NCI-H510A treated with DMSO at 0.1 percent for 48 hours (cell line): ENCODE data around the gene ARHGAP1.
"Not testable (repeated sequence)": the region's sequence is repeated elsewhere in the genome, so short reads cannot be mapped to it uniquely, and the experiment has no call there.

Experiments
- DNase-seq: peaks from one replicate; lab custom pipeline; 2025; lab: John Stamatoyannopoulos, UW

Gene ARHGAP1

DNA sequence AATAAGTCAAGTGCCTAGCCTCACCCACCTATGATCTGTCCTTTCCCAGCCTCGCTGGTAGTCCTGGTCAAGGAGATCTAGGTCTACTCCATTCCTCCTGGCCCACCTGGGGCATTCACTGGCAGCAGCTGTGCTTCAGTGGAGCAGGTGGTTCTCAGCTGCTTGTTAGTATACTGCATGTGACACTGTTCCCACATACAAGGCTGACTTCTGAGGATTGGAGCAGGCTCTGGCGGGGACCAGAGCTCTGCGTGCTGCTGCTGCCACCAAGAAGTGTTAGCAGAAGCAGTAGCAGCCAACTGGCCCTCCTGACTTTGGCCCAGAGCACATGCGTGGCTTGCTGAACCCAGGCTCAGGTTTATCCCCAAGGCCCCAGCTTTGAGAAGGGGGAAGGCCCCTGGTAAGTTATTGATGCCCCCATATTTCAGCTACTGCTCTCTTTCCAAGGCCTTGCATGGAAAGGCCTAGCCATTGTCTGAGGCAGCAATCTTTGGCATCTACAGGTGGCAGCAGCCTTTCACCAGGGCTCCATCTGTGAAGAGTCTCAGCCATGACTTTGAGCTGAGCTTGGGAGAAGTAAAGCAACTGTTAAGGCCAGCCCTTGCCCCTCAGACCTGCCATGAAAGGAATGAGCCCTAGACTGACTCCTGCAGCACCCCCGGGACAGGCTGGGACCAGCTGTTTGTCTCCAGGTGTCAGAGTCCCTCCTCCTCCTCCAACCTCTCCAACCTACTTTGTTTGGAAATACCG lies 26.5 kb downstream of the ARHGAP1 start:
- no peak for DNase-seq

DNA sequence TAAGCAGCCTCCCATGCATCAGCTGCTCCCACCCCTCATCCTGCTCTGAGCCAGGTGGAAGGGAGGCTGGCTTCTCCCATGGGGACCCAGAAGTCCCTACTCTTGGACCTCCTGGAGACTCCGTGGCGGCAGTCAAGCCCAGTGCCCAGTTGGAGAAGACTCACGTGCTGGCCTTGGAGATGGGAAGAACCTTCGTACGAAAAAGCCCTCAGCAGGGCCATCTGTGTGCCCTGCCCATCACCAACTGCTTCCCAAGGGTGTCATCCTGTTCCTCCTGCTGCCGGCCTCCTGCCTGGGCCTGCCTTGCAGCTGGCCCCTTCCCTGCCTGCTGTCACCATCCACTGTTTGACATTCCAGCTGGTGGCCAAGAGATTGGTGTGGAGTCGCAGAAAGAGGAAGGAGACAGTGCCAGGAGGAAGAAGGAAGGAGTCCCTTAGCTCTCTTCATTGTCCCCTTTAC lies 28.0 kb downstream of the ARHGAP1 start:
- no peak for DNase-seq

DNA sequence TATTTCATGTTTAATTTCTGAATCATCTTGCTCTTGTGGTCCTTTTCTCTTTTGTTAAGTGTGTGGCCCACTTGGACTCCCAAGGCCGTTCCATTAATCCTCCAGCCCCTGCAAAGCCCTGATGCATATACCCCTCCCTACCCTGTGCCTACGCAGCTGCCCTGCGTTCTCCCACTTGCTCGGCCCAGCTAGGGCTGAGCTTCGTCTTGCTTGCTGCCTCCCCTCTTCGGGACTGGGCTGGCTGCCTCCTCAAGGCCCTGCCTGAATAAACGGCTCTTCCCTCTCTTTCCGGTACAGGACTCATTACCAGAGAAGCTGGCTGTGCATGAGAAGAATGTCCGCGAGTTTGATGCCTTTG lies 28.5 kb downstream of the ARHGAP1 start:
- DNase-seq = no peak

DNA sequence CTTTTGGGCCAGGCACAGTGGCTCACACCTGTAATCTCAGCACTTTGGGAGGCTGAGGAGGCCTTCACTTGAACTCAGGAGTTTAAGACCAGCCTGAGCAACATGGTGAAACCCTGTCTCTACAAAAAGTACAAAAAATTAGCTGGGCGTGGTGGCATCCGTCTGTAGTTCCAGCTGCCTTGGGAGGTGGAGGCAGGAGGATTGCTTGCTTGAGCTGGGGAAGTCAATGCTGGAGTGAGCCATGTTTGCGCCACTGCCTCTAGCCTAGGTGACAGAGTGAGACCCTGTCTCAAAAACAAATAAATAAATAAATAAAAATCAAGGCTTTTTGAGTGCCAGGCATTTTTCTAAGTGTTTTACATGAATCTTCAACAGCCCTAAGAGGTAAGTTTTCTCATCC lies 29.9 kb downstream of the ARHGAP1 start:
- DNase-seq = not testable (repeated sequence)

DNA sequence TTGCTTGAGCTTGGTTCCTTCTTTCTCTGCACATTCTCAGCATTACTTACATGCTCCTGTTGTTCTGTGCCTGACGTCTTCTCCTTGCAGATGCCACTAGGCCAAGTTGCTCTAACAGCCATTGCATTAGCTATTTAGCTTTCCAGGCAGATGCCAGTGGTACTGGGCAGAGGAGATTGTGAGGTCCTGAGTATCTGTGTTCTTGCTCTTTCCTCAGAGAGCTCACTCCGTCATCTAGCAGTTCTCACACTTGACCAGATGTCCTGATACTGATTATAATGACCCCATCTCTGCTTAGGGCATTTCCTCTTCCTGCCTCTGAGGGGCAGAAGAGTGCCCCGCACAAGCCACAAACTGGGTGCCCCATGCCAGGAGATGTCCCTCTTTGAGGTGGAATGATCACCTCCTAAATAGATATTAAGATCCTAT lies 30.7 kb downstream of the ARHGAP1 start:
- no peak for DNase-seq

DNA sequence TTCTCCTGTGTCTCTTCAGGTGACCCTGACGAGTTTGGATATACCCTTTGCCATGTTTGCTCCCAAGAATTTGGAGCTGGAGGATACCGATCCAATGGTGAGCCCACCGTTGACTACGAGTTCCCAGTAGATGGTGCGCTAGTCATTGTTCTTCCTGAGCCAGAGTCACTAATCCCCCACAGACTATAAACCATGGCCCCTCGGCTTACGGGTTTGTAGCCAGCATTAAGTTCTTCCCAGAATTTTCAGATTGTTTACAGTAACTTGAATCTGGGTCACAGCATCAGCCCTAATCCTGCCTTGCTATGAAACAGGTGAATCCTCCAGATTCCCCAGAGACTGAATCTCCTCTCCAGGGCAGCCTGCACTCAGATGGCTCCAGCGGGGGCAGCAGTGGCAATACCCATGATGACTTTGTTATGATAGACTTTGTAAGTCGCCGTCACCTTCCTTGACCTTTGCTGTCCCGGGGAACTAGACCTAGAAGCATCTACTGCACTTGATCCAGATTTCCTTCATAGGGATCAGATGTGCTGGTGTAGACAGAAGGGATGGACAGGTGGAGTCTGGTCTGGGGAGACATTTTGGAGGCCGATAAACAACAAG lies 31.8 kb downstream of the ARHGAP1 start:
- no peak for DNase-seq

DNA sequence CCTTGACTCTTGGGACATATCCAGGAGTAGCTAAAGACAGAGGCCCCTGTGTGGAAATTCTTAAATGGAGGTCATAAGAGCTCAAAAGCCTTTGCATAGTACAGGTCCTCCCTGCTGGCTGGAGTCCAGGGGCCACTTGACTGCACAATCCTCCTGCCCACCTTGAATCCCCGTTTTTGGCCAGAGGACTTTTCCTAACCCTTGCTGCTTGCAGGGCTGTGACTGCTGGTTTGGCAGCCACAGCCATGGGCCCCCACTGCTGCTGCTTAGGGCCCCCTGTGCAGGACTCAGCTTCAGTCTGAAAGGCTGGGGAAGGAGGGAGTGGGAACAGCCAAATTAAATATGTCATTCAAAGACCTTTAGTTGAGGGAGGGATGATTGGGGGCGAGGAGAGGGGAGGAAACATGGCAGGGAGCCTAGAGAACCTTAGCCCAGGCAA lies 33.4 kb downstream of the ARHGAP1 start:
- DNase-seq = no peak

DNA sequence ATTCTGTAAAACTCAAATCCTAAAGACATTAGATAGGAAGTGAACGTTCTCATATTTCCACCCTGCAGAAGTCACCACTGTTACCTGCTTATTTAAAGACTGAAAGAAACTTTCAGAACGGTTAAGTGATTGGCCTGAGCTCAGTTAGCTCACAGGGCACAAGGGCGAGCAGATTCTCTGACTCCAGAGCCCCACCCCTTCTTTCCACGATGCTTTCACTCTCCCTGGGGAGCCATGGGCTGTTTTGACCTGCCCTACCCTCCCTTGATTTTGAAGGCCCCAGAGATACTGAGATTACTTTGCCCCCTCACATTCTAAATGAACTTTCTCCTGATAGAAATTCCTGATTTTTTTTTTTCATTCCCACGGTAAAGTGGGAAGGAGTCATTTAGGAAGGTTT lies 33.9 kb downstream of the ARHGAP1 start:
- DNase-seq = no peak

DNA sequence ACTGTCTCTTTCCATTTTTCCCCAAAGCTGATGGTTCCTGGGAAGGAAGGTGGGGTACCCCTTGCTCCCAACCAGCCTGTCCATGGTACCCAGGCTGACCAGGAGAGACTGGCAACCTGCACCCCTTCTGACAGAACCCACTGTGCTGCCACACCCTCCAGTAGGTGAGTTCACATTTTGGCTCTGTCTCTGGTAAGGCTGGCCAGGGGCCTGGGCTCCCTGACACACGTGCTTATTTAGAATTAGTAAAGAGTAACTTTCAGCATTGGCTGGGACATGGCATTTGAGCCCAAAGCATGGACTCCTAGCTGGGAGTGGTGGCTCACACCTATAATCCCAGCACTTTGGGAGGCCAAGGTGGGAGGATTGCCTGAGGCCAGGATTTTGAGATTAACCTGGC lies 35.1 kb downstream of the ARHGAP1 start:
- DNase-seq = no peak

DNA sequence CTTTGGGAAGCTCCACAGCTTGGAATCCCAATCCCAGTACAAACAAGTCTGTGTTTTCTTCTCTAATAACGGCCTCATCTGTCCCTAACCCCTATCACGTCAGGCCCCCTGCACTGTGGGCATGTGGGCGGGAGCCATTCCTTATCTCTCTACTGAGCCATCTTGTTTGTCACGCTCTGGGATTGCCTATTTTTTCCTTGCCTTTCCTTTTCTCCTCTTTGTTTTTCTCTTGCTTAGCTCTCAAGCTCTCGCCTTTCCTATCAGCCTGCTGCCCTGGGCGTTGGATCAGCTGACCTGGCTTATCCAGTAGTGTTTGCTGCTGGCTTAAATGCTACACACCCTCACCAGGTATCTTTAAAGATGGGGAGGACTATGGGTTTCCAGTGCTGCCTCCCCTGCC lies 35.8 kb downstream of the ARHGAP1 start:
- DNase-seq = no peak

DNA sequence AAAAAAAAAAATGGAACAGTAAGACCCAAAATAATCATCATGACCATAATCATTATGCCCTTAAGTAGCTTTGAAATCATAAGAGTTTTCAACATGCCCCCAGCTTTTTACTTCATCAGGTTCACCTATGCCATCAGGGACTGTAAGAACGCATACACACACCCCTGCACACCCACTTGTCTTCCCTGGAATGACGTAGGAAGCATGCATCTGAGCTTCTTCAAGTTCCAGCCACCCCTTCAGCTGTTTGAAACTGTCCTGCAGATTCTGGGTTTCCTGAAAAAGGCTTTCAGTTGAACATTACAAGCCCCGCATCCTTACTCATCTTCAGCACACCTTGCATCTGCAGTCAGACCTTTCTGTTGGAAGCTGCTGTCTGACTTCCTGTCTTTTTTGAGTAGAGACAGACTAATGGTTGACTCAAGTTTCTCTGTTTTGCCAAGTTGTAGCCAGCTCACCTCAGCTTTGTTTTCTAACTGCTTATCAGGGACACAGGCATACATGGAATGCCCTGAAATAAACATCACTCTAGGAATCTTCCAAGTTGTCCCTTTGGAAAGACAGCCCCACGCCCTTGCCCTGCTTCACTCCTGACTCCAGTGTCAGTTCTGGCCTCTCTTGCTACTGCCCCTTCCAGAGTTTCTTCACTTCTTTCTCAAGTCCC lies 37.0 kb downstream of the ARHGAP1 start:
- DNase-seq = no peak

DNA sequence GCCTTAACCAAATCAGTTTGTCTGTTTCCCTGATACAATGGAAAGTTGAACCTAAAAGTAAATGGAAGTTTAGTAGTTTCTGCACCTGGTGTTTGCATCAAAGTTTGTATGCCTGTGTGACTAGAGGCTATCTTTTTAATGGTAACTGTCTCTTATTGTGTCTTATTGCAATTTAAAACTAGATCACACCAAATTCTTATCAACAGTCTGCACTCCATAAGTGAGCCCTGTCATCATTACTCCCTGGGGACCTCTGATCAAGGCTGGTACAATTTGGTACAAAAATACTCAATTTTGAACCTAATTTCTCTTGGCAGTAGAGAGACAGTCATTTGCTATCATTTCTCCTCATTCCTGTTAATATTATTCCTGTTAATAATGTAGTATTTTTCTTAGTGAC lies 38.1 kb downstream of the ARHGAP1 start:
- no peak for DNase-seq

DNA sequence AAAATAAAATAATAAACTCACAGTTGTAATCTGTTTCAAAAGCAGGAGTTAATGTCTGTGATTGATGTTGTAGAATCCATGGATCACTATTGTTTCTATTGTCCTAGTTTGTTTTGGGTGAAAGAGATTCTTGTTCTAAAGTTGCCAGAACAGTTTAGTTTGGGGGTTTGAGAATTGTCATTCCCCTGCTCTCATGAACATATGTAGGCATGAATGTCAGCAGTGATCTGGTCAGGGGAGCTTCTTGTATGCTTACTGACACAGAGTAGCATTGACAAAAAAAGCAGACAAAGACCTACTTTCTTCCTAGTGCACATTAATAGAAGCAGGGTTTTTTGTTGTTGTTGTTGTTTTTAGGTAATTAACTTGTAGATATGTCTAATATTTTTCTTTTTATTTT lies 38.6 kb downstream of the ARHGAP1 start:
- DNase-seq = no peak

DNA sequence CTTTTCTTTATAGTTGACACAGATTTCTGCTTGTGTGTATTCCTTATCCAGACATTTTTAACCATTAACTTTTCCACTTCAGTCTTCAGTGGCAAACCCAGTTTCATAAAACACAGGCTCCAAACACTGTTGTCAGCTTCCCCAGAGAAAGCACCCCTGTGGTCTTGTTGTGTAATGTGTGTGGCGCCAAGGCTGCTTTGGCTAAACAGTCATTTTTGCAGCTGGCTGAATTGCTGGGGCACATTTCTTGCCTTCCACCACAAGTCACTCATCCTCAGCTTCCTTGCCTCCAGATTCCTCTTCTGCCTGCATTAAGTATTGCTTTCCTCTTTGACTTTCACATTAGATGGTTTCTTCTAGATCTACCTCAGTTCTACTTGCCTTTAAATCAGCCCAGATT lies 40.5 kb downstream of the ARHGAP1 start:
- DNase-seq = no peak

DNA sequence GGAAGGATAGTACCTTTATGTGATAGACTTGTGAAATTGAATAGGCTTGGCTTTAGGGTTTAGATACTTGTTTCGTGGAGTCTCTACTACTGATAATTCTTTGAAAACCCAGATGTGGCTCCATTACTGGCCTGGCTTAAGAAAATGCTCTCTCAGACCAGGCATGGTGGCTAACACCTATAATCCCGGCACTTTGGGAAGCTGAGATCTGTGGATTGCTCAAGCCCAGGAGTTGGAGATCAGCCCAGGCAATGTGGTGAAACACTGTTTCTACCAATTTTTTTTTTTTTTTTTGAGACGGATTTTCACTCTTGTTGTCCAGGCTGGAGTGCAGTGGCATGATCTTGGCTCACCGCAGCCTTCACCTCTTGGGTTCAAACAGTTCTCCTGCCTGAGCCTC lies 42.2 kb downstream of the ARHGAP1 start:
- DNase-seq = no peak

DNA sequence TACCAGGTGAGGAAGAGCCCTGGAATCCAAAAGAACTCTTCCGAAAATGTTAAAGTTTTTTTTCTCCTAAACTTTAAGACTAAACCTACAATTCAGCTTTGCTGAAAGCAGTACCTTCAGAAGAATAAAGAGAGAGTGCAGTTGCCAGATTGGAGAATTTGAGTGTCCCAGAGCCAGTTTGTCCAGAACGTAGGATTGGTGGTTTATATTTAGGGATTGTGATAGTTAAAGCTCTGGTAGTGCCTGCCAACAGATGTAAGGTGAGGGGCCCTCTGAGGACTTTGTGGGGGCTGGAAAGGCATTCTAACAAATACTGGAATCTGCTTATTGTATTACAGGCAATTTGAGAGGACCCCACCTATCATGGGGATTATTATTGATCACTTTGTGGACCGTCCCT lies 43.2 kb downstream of the ARHGAP1 start:
- no peak for DNase-seq

DNA sequence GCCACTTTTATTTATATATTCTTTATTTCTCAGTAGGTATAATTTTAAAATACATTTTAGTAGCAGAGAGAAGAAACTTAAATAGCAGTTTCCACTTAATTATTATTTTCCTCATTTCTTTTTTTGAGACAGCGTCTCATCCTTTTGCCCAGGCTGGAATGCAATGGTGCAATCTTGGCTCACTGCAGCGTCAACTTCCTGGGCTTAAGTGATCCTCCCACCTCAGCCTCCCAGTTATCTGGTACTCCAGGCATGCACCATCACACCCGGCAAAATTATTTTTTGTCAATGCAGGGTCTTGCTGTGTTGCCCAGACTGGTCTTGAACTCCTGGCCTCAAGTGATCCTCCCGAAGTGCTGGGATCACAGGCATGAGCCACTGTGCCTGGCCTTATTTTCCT lies 44.8 kb downstream of the ARHGAP1 start:
- DNase-seq = no peak

DNA sequence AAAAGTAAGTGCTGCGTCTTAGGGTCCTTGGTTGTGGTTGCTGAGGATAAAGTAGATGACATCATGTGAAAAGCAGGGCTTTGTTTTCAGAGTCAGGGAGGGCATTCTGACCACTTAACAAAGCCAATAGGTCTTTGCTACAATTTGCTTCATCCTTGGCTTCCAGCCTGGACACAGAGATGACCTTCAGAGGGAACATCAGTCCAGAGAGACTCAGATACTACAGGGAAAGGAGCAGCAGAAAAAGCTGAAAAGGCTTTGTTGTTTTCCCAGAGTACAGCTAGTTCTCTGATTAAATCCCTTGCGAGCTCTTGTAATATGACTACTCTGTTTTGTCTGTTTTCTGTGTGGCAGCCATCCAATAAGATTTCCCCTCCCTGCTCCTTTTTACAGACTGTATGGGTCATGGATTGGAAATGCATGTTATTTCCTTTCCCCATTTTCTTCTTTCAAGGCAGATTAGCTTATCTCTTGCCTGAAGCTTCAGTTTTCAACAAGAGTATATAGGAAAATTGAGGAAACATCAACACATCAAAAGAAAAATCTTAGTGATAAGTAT lies 51.2 kb downstream of the ARHGAP1 start:
- no peak for DNase-seq

DNA sequence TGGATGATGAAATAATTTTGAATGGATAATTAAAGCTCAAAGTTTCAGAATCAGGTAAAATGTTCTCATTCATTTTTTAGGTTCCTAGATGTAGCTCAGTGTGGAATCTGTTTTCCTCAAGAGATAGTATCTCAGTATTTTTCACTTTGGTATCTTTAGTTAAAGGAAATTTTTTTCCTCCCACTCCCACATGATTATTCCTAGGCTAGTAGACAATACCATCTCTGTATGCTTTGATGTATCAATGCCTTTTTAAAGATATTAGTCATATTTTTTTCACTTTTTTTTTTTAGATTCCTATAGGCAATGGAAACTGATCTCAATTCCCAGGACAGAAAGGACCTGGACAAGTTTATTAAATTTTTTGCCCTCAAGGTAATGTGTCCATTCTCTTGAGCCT lies 56.4 kb downstream of the ARHGAP1 start:
- no peak for DNase-seq

DNA sequence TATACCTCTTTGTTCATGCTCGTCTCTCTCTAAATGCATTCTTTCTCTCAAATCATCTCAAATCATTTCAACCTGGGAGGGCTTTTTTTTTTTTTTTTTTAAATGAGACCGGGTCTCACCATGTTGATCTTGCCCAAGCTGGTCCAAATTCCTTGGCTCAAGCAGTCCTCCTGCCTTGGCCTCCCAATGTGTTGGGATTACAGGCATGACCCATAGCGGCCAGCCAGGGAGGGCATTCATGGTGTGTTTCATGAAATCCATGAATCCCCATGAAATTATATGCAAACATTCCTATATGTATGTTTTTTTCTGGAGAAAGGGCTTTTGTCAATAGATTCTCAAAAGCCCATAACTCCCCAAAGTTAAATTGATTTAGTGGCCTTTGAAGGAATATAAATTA lies 56.9 kb downstream of the ARHGAP1 start:
- no peak for DNase-seq

DNA sequence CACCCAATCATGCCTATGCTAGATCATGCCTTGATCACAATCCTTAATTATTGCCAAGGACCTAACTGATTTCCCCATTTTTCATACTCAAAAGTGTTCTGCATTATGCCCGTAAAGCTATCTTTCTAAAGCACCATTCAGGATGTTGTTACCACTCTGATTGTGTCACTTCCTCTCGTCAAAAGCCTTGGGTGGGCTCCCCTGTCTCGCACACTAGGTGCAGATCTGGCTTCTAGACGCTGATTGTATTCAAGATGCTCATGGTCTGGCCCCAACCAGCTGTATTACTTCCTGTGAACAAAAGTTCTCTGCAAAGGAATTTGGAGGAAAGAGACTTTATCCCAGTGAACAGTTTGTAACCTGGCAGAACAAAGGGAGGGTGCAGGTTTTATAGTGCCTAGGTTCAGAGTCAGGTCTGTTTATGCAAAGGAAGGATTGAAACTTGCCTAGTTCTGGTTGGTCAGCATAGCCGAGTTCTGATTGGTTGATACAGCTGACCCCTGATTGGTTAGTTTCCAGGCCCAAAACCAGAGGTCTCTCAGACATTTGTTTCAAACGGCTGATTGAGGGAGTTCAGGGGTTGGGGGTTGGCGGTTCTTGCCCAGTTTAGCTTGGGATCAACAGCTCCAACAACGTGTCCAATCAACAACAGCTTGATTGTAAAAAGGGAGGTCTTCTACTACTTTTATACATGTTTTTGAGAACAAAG lies 57.6 kb downstream of the ARHGAP1 start:
- no peak for DNase-seq

DNA sequence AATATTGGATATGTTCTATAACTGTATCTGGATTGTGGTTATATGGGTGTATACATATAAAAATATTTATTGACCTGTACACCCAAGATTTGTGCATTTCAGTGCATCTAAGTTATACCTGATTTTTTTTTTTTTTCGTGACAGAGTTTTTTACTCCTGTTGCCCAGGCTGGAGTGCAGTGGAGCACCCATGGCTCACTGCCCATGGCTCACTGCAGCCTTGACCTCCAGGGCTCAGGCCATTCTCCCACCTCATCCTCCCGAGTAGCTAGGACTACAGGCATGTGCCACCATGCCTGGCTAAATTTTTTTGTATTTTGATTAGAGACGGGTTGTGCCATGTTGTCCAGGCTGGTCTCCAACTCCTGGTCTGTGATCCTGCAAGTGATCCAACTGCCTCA lies 58.8 kb downstream of the ARHGAP1 start:
- no peak for DNase-seq
